ENCODE measurements around the gene EIF4EBP2.

GRCh38 chr10:70462349-70462984, 58.5 kb downstream of the EIF4EBP2 start:
- TF ChIP-seq, protein P1, sequence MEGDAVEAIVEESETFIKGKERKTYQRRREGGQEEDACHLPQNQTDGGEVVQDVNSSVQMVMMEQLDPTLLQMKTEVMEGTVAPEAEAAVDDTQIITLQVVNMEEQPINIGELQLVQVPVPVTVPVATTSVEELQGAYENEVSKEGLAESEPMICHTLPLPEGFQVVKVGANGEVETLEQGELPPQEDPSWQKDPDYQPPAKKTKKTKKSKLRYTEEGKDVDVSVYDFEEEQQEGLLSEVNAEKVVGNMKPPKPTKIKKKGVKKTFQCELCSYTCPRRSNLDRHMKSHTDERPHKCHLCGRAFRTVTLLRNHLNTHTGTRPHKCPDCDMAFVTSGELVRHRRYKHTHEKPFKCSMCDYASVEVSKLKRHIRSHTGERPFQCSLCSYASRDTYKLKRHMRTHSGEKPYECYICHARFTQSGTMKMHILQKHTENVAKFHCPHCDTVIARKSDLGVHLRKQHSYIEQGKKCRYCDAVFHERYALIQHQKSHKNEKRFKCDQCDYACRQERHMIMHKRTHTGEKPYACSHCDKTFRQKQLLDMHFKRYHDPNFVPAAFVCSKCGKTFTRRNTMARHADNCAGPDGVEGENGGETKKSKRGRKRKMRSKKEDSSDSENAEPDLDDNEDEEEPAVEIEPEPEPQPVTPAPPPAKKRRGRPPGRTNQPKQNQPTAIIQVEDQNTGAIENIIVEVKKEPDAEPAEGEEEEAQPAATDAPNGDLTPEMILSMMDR (IDR thresholded peaks at IDR 0.05) = no peak
- no peak for TF ChIP-seq POLR2A (IDR thresholded peaks at IDR 0.05)

Measured in thyroid gland (tissue), 4 donors.